ENCODE results near the gene RDH13. TPM values are rescaled to one million over a fixed set of nuclear protein-coding genes. Genes with fewer than 3 reads are reported as not detected.

Gene RDH13
- total and polyA plus RNA-seq, 2 of the 8 experiments (the other 6 are each of a cell fraction or from before 2014, with no cell fraction given): 15.9 to 31.5 TPM

DNA sequence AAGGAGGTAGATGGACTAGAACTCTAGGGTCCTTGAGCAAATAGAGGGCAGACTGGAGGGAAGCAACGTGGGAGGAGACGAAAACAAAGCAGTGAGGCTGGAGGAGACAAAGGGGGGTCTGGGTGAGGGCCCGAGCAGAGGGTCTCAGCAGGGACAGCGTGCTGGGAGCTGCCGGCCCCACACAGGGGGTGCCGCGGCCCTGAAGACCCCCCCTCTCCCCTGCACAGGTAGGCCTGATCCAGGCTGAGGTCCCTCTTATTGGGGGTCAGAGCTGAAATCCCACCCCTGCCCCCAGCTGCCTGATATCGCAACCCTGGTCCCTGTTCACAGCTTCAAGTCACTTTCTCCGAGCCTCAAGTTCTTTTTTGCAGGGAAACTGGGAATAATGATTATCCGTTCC is 21.5 kb upstream of the RDH13 start (continued):
- TF ChIP-seq, protein P1, sequence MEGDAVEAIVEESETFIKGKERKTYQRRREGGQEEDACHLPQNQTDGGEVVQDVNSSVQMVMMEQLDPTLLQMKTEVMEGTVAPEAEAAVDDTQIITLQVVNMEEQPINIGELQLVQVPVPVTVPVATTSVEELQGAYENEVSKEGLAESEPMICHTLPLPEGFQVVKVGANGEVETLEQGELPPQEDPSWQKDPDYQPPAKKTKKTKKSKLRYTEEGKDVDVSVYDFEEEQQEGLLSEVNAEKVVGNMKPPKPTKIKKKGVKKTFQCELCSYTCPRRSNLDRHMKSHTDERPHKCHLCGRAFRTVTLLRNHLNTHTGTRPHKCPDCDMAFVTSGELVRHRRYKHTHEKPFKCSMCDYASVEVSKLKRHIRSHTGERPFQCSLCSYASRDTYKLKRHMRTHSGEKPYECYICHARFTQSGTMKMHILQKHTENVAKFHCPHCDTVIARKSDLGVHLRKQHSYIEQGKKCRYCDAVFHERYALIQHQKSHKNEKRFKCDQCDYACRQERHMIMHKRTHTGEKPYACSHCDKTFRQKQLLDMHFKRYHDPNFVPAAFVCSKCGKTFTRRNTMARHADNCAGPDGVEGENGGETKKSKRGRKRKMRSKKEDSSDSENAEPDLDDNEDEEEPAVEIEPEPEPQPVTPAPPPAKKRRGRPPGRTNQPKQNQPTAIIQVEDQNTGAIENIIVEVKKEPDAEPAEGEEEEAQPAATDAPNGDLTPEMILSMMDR (IDR thresholded peaks at IDR 0.05; ENCODE audit: control extremely low read depth in 1 of 3, insufficient read depth in 1 of 3, low read depth in 1 of 3, low read length in 3 of 3): no peak
- no peak for TF ChIP-seq NRF1 (IDR thresholded peaks at IDR 0.05; ENCODE audit: low read depth, low read length)
